GM12891 (cell line): ENCODE results near the gene POLR3A.

Experiments
- POLR2A ChIP-seq: IDR thresholded peaks from 2 replicates; pipeline ENCODE4 v1.6.1; 2011; ENCODE audit warnings: low read depth, low read length, control low read depth
- POLR2AphosphoS5 ChIP-seq: IDR thresholded peaks from 2 replicates; pipeline ENCODE4 v1.6.1; 2011; ENCODE audit warnings: low read depth, low read length, control low read depth
- POU2F2 ChIP-seq: IDR thresholded peaks from 2 replicates; pipeline ENCODE4 v1.6.1; 2011; ENCODE audit warnings: low read depth, mild to moderate bottlenecking, control low read depth, low read length, moderate library complexity
- SPI1 ChIP-seq: IDR thresholded peaks from 2 replicates; pipeline ENCODE4 v1.6.1; 2011; ENCODE audit warnings: low read depth, low read length, control low read depth
- TAF1 ChIP-seq: IDR thresholded peaks from 2 replicates; pipeline ENCODE4 v1.6.1; 2011; ENCODE audit warnings: low read depth, low read length, control low read depth

DNA sequence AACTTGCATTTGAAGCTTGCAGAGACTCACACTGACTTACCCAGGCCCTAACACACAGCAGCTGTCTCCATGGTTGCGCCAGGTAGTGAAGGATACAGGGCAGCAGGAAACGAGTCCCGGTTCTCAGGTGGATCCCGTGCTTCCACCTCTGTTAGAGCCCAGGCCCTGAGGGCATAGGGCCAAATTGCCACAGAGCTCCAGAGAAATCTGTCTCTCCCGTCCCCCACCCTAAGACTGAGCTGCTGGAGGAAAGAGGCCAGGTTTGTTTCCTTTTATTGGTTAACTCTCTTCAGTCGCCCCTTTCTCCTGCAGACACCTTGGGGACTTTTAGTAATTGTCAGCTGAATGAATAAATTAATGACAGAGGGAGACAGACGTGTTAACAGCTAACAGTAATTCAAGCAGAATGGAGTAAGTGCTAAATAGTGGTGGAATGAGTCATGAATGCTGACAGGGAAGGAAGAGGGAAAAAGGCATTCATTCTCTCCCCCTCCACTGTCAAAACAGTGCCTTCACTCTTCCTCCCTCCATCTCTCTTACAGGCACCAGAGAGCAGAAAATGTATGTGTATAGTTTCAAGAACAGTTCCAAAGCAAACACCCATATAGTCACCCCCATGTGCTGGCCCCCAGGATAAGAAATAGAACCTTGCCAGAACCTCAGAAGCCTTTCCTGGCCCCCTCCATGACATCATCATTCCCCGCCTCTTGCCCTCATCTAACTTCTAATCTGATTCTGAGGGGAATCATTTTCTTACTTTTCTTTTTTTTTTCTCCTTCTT is 86.0 kb downstream of the POLR3A start:
- no peak for TF ChIP-seq POLR2A
- TF ChIP-seq POLR2AphosphoS5, result no peak
- no peak for TF ChIP-seq SPI1
- TF ChIP-seq TAF1, result no peak
- no peak for TF ChIP-seq POU2F2
